Epithelial cell of prostate (primary cell): Measurements from ENCODE around the gene PARP9.
"Not testable (repeated sequence)": the region's sequence is repeated elsewhere in the genome, so short reads cannot be mapped to it uniquely, and the experiment has no call there.

Source experiments
- DNase-seq: peaks from one replicate; pipeline ENCODE4 v3.0.0-alpha.2; 2011; ENCODE audit warnings: low read depth, low spot score
- H3K27ac ChIP-seq: fragments of 450-650 bp; 2 replicates; pipeline ENCODE4 v1.5.1; 2017; ENCODE audit warnings: mild to moderate bottlenecking

Gene PARP9

DNA sequence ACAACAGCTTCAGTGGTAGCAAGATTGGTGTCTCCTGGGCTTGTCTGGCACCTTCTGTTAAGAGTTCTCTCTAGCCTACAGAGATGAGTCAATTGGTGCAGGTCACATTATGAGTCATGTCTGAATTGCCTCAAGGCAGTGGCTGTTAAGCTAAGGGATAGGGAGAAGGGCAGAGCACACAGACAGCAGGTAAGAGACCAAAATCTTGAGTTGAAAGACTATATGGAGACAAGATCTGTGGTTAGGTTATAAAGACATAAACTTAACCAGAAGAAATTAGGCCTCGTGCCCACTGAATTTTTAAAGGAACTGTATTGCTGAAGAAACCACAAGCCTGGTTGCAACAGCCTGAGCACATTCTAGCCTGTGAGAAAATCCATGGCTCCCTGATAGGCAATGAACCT, 30.2 kb downstream of the PARP9 start:
- peak overlapping the region; percentile 29 for H3K27ac ChIP-seq
- peak; percentile 91 for DNase-seq

DNA sequence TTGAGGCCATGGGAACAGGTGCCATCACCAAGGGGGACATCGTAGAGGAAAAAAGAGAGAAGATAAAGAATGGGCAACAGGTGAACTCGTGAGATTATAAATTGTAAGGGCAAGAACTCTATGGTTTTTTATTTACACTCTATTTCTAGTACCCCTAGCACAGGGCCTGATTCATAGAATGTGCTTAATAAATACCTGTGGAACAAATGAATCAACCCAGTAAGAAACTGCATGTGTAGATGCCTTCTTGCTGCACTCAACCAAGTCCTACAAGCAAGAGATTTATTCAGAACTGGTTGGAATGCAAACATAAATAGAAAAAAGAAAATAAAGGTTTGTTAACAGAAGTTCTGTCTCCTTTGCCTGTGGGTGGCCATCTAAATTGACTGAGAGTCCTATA, 30.6 kb downstream of the PARP9 start:
- H3K27ac ChIP-seq = peak overlapping the region; percentile 29

GRCh38 chr3:122530164-122530563, 33.9 kb downstream of the PARP9 start:
- H3K27ac ChIP-seq = no peak overlapping the region
- DNase-seq = no peak

More for the DNA sequence above, 30.6 kb downstream of the PARP9 start:
- DNase-seq = no peak

- no peak overlapping the region for H3K27ac ChIP-seq
- DNase-seq = no peak
These were observed 40.8 kb downstream of the PARP9 start for GRCh38 chr3:122523317-122523716.

GRCh38 chr3:122520861-122521260, 43.2 kb downstream of the PARP9 start:
- no peak for DNase-seq
- peak overlapping the region; percentile 59 for H3K27ac ChIP-seq

GRCh38 chr3:122519693-122520092, 44.4 kb downstream of the PARP9 start:
- peak overlapping the region; percentile 59 for H3K27ac ChIP-seq
- DNase-seq = peak; percentile 24

DNA sequence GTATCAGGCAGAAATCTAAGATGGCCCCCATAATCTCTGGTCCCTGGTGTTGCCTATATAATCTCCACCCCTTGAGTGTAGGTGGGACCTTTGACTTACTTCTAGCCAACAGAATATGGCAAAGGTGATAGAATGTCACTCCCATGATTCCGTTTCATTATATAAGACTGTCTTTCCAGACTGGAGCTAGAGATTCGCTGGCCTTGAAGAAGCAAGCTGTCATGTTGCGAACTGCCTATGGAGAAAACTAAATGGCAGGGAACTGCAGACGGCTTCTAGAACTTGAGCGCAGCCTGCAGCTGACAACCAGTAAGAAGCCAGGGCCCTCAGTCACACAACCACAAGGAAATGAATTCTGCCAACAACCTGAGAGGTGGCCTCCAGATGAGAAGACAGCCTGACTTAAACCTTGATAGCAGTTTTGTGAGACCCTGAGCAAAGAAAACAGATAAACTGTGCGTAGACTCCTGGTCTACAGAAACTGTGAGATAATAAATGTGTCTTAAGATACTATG, 47.2 kb downstream of the PARP9 start:
- no peak overlapping the region for H3K27ac ChIP-seq
- no peak for DNase-seq

- no peak for DNase-seq
- no peak overlapping the region for H3K27ac ChIP-seq
These were observed 48.2 kb downstream of the PARP9 start for GRCh38 chr3:122515870-122516269.

GRCh38 chr3:122515020-122515468, 49.1 kb downstream of the PARP9 start:
- no peak for DNase-seq
- H3K27ac ChIP-seq = peak overlapping the region; percentile 94

DNA sequence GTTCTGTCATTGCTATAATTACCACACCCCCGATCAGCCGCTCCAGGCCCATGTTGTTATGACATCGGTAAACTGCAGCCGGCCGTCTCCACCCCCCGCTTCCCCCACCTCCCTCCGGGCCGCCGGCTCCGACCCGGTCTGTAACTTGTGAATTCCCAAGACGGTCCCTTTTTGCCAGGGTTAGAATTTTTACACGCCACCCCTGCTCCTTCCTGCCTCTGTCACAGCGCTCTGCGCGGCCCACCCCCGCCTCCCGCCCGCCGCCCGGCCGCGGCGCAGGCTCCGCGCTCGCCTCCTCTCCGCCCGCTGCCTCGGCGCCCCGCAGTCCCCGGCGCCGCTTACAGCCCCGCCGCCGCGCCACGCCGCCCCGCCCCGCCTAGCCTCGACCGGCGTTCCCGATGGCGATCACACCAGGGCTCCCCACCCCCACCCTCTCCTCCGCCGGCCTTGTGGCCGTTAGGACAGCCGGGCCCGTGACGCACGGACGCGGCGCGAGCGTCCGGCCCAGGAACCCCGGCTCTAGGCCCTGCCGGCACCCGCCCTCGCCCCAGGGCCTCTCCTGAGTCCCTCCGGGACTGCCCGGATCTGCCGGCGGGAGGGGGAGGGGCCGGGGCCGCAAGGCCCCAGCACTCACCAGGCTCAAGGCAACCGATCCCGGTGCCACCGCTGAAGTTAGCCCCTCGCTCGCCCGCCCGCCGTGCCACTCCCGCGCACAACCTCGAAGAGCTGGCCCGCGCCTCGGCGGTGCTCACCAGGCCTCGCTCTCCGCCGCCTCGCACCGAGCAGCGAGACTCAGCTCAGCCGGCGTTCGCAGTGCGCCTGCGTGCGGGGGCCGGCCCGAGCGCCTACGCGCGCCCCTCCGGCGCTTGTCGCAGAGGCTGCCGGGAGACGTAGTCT, 49.7 kb downstream of the PARP9 start, which contains the start of gene KPNA1:
TSS of gene KPNA1 (minus strand) at position 817 of the 897 bp plus-strand sequence. CDS start 18,374 bp downstream, outside the sequence.
- DNase-seq = peak; percentile 37

DNA sequence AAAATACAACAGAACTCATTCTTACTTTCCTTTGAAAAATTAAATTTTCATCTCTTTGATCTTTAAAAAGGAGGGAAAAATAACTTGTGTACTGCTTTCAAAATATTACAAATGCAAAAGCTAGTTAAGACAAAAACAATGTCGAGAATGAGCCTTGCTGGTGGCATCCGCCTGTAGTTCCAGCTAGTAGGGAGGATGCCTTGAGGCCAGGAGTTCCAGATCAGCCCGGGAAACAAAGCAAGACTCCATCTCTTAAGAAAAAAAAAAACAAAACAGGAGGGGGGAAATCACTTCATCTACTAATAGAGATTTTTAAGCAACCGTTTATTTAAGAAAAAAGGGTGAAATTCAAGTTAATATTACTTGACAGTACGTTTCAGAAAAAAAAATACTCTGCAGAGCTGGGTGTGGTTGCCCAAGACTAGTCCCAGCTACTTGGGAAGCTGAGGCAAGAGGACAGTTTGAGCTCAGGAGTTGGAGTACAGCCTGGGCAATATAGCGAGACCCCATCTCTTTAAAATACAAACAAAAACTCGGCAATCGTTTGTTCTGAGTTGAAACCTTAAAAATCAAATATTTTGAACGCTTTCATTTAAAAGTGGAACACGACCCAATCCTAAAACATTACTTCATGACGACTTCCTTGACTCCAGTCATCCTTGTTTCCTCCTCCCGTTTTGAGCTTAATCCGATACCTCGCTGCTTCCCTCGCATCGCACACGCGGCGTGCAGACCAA, 50.5 kb downstream of the PARP9 start:
- DNase-seq = no peak
- peak overlapping the region; percentile 94 for H3K27ac ChIP-seq

More for the DNA sequence above, 49.7 kb downstream of the PARP9 start, which contains the start of gene KPNA1:
- H3K27ac ChIP-seq = peak within 1 kb of the TSS; percentile 94

DNA sequence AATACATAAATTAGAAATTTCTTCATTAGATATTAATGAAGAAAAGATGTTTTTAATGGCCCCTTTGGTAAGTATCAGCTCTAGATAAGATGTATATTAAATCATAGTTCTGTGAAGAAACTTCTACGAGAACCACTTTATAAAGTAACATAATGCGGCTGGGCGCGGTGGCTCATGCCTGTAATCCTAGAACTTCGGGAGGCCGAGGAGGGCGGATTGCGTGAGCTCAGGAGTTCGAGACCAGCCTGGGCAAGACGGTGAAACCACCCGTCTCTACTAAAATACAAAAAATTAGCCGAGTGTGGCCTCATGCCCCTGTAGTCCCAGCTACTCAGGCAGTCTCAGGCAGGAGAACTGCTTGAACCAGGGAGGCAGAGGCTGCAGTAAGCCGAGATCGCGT, 51.8 kb downstream of the PARP9 start:
- no peak for DNase-seq
- no peak overlapping the region for H3K27ac ChIP-seq

- DNase-seq = no peak
These were observed 53.1 kb downstream of the PARP9 start for GRCh38 chr3:122510878-122511535.

GRCh38 chr3:122508944-122509343, 55.2 kb downstream of the PARP9 start:
- DNase-seq, H3K27ac ChIP-seq: not testable (repeated sequence)

More at GRCh38 chr3:122510878-122511535, 53.1 kb downstream of the PARP9 start:
- H3K27ac ChIP-seq = no peak overlapping the region

DNA sequence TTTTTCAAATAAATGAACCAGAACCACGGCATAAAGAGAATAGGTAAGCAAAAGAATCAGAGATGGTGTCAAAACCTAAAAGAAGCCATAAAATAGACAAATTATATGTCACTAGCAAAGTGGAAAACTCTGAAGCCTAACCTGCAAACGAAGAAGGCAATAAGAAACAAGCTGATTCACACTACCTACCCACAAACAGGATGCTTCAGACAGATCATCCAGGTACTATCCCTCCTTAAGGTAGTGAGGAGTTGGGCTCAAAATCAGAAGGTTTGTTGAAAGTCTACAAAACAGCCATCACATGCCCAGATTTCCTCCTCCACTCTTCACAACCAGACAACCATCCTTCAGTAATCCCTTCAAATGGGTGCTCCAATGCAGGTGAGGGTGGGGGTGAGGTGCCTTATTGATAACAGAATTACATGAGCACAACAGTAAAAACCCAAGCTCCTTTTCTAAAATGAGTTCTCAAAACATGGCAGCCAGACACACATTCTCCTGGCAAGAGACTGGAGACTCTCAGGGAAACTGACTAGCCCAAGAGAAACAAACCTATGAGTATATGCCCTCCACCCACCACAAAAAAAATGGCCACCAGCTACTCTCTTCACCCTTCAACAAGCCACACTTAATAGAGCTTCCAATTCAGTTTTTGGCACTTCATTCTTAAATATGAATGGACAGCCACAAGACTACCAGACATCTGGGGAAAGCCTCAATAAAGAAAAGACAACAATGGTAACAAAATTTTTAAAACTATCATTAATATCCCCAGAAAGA, 55.8 kb downstream of the PARP9 start:
- H3K27ac ChIP-seq = no peak overlapping the region
- DNase-seq = no peak

DNA sequence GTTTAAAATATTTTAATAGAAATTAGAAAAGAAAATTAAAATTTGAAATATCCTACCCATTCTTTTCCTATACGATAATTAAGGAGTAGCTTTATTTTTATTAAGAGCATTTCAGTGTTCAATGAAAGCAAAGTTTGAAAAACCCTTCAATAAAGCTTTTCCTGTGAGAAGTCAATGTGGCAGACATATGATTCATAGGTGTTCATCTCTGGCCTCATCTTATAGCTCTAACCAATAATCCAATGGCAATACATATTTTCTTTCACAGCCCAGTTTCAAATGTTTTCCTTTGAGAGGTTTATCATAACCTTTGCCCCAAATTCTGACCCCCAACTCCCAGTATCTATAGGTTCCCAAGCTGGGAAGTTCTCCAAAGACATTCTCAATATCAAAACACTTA, 57.6 kb downstream of the PARP9 start:
- DNase-seq = no peak
- no peak overlapping the region for H3K27ac ChIP-seq

DNA sequence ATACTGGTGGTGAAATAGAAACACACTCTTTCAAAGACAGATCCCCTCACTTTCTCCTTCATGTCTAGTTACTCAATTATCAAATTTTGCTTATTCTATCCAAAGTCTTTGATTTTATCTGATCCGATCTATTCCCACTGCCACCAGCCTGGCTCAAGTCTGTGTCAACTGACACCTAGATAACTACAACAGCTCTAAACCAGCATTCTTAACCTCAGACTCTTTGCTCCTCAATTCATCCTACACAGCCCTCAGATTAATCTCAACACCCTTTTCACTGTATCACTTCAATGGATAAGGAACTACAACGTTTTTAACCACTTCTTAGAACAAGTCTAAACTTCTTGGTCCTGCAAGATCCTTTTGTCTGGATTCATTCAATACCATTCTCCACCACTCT, 58.4 kb downstream of the PARP9 start:
- no peak for DNase-seq
- no peak overlapping the region for H3K27ac ChIP-seq

- no peak overlapping the region for H3K27ac ChIP-seq
- no peak for DNase-seq
These were observed 61.2 kb downstream of the PARP9 start for GRCh38 chr3:122502941-122503340.

DNA sequence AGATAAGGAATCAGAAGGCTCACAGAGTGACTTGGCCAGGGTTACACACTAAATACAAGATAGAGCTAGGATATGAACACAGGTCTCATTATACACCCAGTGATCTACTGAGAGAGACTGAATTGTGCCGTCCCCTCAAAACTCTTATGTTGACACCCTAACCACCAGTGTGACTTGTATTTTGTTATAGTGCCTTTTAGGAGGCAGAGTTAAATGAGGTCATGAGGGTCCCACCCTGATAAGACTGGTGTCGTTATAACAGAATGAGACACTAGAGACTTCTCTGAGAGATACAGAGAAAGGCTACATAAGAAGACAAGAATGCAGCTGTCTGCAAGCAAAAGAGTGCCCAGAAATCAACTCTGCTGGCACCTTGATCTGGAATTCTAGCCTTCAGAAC, 62.0 kb downstream of the PARP9 start:
- no peak overlapping the region for H3K27ac ChIP-seq
- DNase-seq = no peak
